Effector memory CD4-positive, alpha-beta T cell (primary cell): Measurements from ENCODE around the gene MARCO.
"Not testable (repeated sequence)": the region's sequence is repeated elsewhere in the genome, so short reads cannot be mapped to it uniquely, and the experiment has no call there.

Experiments
- DNase-seq, 3 donors: peaks; one replicate each; pipeline ENCODE4 v3.0.0-alpha.2; 2020
- H3K27ac ChIP-seq: 2 replicates; pipeline ENCODE4 v1.7.0; 2013; ENCODE audit warnings: mild to moderate bottlenecking, low read length, moderate library complexity; ENCODE audit not compliant: insufficient read depth, poor library complexity, severe bottlenecking
- H3K27me3 ChIP-seq: replicated peaks from 2 replicates; pipeline ENCODE4 v1.7.0; 2013; ENCODE audit warnings: mild to moderate bottlenecking, low read length; ENCODE audit not compliant: insufficient read depth, control insufficient read depth, poor library complexity, severe bottlenecking
- H3K36me3 ChIP-seq: 2 replicates; pipeline ENCODE4 v1.7.0; 2013; ENCODE audit warnings: mild to moderate bottlenecking, low read length, moderate library complexity; ENCODE audit not compliant: control insufficient read depth, insufficient read depth
- H3K4me1 ChIP-seq: 2 replicates; pipeline ENCODE4 v1.7.0; 2013; ENCODE audit warnings: low read length, mild to moderate bottlenecking; ENCODE audit not compliant: control insufficient read depth, insufficient read depth, poor library complexity, severe bottlenecking
- H3K4me3 ChIP-seq: 2 replicates; pipeline ENCODE4 v1.7.0; 2013; ENCODE audit warnings: low read length, low read depth, mild to moderate bottlenecking; ENCODE audit not compliant: insufficient read depth, poor library complexity, severe bottlenecking
- H3K9me3 ChIP-seq: 2 replicates; pipeline ENCODE4 v1.7.0; 2013; ENCODE audit warnings: mild to moderate bottlenecking, low read length, moderate library complexity; ENCODE audit not compliant: control insufficient read depth

MARCO gene

GRCh38 chr2:119025013-119025412 lies 83.0 kb downstream of the MARCO start:
- Histone ChIP-seq H3K27ac (no peak overlapping the region), H3K4me1 (no peaks in the 10 kb centered on the region), H3K36me3 (no peaks in the 10 kb centered on the region), H3K27me3 (peaks cover 3% of the 10 kb centered on the region), H3K9me3 (no peaks in the 10 kb centered on the region), H3K4me3 (no peak overlapping the region)
- DNase-seq: no peak

GRCh38 chr2:119025762-119026351 lies 83.9 kb downstream of the MARCO start:
- H3K27me3 ChIP-seq: peaks cover 3% of the 10 kb centered on the region
- no peak overlapping the region for H3K27ac ChIP-seq
- no peak overlapping the region for H3K4me3 ChIP-seq
- no peaks in the 10 kb centered on the region for H3K4me1 ChIP-seq
- no peak for DNase-seq
- no peaks in the 10 kb centered on the region for H3K9me3 ChIP-seq
- H3K36me3 ChIP-seq: no peaks in the 10 kb centered on the region

- Histone ChIP-seq H3K4me3 (no peak overlapping the region), H3K27ac (no peak overlapping the region)
- DNase-seq: no peak
Measured at GRCh38 chr2:119026890-119027289, 84.9 kb downstream of the MARCO start.

GRCh38 chr2:119028327-119029174 lies 86.6 kb downstream of the MARCO start:
- H3K36me3 ChIP-seq: no peaks in the 10 kb centered on the region
- no peak overlapping the region for H3K27ac ChIP-seq
- no peak overlapping the region for H3K4me3 ChIP-seq
- no peaks in the 10 kb centered on the region for H3K4me1 ChIP-seq
- H3K9me3 ChIP-seq: no peaks in the 10 kb centered on the region
- DNase-seq: no peak
- peaks cover 3% of the 10 kb centered on the region for H3K27me3 ChIP-seq

More at GRCh38 chr2:119026890-119027289, 84.9 kb downstream of the MARCO start:
- Histone ChIP-seq H3K4me1 (no peaks in the 10 kb centered on the region), H3K9me3 (no peaks in the 10 kb centered on the region), H3K27me3 (peaks cover 3% of the 10 kb centered on the region), H3K36me3 (no peaks in the 10 kb centered on the region)

- no peaks in the 10 kb centered on the region for H3K9me3 ChIP-seq
- no peaks in the 10 kb centered on the region for H3K27me3 ChIP-seq
- H3K4me1 ChIP-seq: no peaks in the 10 kb centered on the region
- no peak overlapping the region for H3K27ac ChIP-seq
- no peak for DNase-seq
- no peaks in the 10 kb centered on the region for H3K36me3 ChIP-seq
- no peak overlapping the region for H3K4me3 ChIP-seq
Measured at GRCh38 chr2:119029297-119029696, 87.3 kb downstream of the MARCO start.

GRCh38 chr2:119037922-119038321 lies 95.9 kb downstream of the MARCO start:
- H3K27me3 ChIP-seq, H3K4me3 ChIP-seq, H3K36me3 ChIP-seq, DNase-seq, H3K9me3 ChIP-seq, H3K27ac ChIP-seq, H3K4me1 ChIP-seq: not testable (repeated sequence)

DNA sequence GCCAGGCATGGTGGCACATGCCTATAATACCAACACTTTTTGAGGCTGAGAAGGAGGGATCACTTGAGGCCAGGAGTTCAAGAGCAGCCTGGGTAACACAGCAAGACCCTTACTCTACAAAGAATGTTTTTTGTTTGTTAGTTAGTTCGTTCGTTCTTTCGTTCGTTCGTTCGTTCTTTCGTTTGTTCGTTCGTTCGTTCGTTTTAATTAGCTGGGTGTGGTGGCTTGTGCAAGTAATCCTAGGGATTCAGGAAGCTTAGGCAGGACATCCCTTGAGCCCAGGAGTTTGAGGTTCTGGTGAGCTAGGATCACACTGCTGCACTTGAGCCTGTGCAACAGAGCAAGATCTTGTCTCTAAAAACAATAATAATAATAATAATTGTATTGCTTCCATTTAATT lies 98.7 kb downstream of the MARCO start:
- DNase-seq: no peak
- H3K36me3 ChIP-seq: no peaks in the 10 kb centered on the region
- no peak overlapping the region for H3K4me3 ChIP-seq
- no peaks in the 10 kb centered on the region for H3K4me1 ChIP-seq
- no peaks in the 10 kb centered on the region for H3K9me3 ChIP-seq
- no peak overlapping the region for H3K27ac ChIP-seq
- no peaks in the 10 kb centered on the region for H3K27me3 ChIP-seq
